ENCODE data around the gene LRRC75A.
"Not testable (repeated sequence)": the region's sequence is repeated elsewhere in the genome, so short reads cannot be mapped to it uniquely, and the experiment has no call there.

Gene LRRC75A, protein sequence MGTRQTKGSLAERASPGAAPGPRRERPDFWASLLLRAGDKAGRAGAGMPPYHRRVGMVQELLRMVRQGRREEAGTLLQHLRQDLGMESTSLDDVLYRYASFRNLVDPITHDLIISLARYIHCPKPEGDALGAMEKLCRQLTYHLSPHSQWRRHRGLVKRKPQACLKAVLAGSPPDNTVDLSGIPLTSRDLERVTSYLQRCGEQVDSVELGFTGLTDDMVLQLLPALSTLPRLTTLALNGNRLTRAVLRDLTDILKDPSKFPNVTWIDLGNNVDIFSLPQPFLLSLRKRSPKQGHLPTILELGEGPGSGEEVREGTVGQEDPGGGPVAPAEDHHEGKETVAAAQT

DNA sequence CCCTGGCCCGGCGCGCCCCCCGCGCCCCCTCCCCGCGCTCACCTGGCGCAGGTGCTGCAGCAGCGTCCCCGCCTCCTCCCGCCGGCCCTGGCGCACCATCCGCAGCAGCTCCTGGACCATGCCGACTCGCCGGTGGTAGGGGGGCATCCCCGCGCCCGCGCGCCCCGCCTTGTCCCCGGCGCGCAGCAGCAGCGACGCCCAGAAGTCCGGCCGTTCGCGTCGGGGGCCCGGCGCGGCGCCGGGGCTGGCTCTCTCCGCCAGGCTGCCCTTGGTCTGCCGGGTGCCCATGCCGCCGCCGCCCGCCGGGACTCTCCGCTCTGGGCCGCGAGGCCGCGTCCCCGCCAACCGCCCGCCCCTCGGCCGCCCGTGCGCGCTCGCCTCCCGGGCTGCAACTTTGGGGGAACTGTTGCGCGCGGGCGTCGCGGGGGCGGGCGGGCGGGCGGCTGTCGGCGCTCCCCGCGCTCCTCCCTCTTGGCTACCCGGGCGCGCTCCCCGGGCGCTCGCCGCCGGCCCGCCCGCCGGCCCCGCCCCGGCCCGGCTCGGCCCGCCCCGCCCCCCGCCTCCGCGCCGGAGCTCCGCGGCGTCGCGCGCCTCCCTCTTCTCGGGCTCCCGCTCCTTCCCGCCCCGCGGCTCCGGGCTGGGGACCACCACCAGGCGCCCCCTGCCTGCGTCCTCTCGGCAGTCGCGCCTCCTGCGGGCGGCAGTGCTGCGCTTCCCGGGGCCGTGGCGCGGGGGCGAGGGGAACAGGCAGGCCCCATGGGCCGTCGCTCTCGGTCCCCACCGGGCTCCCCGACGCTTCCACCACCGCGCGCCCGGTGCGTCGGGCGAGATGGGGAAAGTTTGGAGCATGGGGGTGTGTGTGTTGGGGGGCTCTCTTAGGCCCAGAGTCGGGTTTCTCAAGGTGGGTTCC, at the start of gene LRRC75A:
Gene LRRC75A, minus strand, starts transcription at position 491 of the 910 bp plus-strand sequence. Its CDS starts 203 bp downstream, at position 288.
- peak; percentile 49 for DNase-seq (ENCODE audit: low spot score)

- no peak for DNase-seq (ENCODE audit: low spot score)
Measured at GRCh38 chr17:16537130-16537458, 45.1 kb upstream of the LRRC75A start.

DNA sequence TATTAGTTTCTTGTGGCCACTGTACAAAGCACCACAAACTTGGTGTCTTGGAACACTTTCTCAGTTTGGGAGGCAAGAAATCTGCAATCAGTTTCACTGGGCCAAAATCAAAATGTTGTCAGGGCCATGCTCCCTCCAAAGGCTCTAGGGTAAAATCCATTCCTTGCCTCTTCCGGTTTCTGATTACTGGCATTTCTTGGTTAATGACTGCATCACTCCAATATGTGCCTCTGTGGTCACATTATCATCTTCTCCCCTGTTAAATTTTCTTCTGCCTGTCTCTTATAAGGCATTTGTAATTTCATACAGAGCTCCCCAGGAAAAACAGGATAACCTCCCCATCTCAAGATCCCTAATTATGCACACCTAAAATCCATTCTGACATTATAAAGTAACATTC, 42.2 kb upstream of the LRRC75A start:
- no peak for DNase-seq (ENCODE audit: low spot score)

DNA sequence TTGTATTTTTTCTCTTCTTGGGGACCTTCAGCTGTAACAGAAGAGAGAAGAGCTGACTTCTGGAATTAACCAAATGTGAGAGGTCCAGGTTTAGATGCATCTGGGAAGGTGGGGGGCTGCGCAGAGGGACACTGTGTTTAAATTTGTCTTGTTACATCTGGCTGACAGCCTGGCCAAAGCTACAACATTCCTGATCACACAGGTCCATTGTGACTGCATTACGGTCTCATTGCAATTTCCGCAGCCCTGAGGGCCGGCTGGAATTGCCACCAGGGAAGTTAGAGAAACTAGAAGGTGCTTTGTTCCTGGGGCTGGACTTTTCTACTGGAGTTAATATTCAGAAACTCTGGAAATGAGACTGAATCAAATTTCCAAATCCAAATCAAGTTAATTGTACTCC, 37.9 kb upstream of the LRRC75A start:
- no peak for DNase-seq (ENCODE audit: low spot score)

DNA sequence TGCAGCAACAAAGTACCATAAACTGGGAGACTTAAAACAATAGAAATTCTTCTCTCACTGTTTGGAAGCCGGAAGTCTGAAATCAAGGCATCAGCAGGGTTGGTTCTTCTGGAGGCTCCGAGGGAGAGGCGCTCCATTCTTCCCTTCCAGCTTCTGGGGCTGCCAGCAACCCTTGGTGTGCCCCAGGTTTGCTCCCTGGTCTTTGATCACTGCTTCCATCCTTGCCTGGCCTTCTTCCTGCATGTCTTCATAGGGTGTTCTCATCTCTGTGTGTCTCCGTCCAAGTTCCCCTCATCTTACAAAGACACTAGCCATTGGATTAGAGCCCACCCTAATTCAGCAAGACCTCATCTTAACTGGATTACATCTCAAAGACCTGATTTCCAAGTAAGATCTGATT, 35.3 kb upstream of the LRRC75A start:
- DNase-seq (ENCODE audit: low spot score): no peak

GRCh38 chr17:16525556-16525955, 33.6 kb upstream of the LRRC75A start:
- not testable (repeated sequence) for DNase-seq (ENCODE audit: low spot score)

DNA sequence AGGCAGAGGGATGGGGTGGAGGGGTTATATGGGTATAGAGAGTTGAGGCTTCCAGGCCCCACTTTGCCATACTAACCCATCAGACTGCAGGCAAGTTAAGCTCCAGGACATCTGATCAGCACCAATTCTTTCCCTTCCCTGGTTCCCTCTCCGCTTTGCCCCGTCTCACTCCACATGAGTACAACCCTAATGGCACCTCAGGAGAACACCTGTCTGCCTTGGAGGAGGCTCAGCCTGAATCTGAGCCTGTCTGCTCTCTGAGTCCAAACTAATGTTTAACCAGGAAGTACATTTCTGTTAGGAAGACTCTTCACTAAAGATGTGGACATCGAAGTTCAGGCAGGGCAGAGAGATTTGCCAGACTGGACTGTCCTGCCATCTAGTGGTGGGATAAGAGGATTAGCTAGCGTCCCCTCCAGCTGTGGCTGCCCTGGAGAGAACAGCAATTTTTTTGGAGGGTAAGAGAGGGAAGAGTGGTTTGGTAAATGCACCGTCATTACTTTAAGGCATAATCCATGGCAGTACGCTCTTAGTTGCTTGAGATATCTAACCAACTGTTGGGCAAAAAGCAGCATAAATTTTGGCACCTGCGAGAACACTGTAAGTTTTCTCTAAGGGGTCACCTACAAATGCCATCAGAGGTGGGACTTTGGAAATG, 29.2 kb upstream of the LRRC75A start:
- DNase-seq (ENCODE audit: low spot score): peak; percentile 74

DNA sequence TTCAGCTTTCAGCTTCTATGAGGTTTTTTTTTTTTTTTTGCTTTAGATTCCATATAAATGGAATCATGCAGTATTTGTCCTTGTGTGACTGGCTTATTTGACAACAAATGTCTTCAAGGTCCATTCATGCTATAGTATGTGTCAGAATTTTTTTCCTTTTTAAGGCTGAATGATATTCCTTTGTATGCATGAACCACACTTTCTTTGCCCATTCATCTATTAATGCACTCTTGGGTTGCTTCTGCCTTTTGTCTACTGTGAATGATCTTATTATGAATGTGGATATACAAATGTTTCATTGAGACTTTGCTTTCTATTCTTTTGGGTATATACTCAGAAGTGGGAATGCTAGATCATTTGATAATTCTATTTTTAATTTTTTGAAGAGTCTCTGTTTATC, 27.0 kb upstream of the LRRC75A start:
- DNase-seq (ENCODE audit: low spot score): no peak

- DNase-seq (ENCODE audit: low spot score): no peak
Measured at GRCh38 chr17:16517477-16517876, 25.5 kb upstream of the LRRC75A start.

DNA sequence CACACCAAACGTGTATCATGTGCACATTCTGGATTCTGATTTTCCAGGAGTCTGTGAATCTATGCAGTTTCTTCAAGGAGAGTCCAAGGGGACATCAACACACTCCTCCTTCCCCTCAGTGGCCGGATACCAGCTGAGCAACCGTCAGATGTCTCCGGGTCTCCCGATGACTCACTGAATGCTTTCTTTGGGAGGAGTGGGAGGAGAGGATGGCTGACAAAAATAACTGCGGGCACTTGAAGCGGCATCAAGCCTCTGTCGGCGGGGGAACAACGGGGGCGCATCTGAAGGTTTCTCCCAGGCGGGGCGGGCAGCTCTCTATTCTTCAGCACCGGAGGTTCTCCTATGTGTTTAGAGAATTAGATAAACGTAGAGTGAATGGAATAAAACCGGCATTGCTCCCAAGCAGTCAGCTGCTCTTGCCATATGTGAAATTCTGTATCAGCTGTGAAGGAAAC, 24.6 kb upstream of the LRRC75A start:
- DNase-seq (ENCODE audit: low spot score): no peak

- DNase-seq (ENCODE audit: low spot score): no peak
Measured at GRCh38 chr17:16515933-16516332, 23.9 kb upstream of the LRRC75A start.

- DNase-seq (ENCODE audit: low spot score): no peak
Measured at GRCh38 chr17:16513873-16514272, 21.9 kb upstream of the LRRC75A start.

GRCh38 chr17:16512011-16512410, 20.0 kb upstream of the LRRC75A start:
- DNase-seq (ENCODE audit: low spot score): no peak

GRCh38 chr17:16511593-16511992, 19.6 kb upstream of the LRRC75A start:
- DNase-seq (ENCODE audit: low spot score): no peak

GRCh38 chr17:16507918-16508533, 16.0 kb upstream of the LRRC75A start:
- DNase-seq (ENCODE audit: low spot score): no peak

GRCh38 chr17:16506188-16506587, 14.2 kb upstream of the LRRC75A start:
- no peak for DNase-seq (ENCODE audit: low spot score)

DNA sequence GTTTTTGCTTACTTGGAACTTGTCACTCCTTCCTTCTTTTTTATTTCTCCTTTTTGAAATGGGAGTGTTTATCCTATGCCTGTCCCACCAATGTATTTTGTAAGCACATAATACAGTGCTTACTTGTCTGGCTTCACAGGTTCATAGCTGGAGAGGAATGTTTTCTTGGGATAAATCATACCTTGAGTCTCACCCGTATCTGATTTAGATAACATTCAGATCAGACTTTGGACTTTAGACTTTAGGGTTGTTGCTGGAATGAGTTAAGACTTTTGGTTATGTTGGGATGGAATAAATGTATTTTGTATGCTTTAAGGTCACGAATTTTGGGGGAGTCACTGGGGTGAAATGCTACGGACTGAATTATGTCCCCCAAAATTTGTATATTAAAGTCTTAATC, 13.0 kb upstream of the LRRC75A start:
- no peak for DNase-seq (ENCODE audit: low spot score)

DNA sequence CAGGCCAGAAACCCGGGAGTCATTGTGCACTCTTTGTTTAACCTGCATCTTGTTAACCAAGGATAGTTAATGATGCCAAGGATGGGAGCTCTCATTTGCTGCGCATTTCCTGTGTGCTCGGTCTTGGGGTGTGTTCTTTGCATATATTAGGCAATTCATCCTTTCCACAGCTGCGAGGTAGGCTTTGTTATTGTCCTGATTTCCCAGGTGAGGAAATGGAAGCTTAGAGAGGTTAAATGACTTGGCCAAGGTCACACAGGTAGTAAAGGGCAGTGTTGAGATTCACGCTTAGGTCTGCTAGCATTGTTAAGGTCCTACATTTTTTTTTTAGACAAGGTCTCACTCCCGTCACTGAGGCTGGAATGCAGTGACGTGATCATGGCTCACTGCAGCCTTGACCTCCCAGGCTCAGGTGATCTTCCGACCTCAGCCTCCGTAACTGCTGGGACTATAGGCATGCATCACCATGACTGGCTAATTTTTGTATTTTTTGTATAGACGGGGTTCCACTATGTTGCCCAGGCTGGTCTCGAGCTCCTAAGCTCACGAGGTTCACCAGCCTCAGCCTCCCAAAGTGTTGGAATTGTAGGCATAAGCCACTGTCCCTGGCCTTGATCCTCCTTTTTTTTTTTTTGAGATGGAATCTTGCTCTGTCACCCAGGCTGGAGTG, 5.0 kb upstream of the LRRC75A start:
- no peak for DNase-seq (ENCODE audit: low spot score)

- DNase-seq (ENCODE audit: low spot score): no peak
Measured at GRCh38 chr17:16495980-16496819, 4.2 kb upstream of the LRRC75A start.

- DNase-seq (ENCODE audit: low spot score): no peak
Measured at GRCh38 chr17:16495561-16495960, 3.6 kb upstream of the LRRC75A start.

- no peak for DNase-seq (ENCODE audit: low spot score)
Measured at GRCh38 chr17:16494059-16494458, 2.1 kb upstream of the LRRC75A start.
